ENCODE measurements around the gene VWF. TPM values are rescaled to one million over a fixed set of nuclear protein-coding genes. Genes with fewer than 3 reads are reported as not detected.
A peak's percentile ranks its signal among the peaks of the same experiment; 100 is the strongest.

The VWF gene
- total and polyA plus RNA-seq, 2 of the 4 experiments (the other 2 are of a cell fraction), result under 0.01 to 0.09 TPM

DNA sequence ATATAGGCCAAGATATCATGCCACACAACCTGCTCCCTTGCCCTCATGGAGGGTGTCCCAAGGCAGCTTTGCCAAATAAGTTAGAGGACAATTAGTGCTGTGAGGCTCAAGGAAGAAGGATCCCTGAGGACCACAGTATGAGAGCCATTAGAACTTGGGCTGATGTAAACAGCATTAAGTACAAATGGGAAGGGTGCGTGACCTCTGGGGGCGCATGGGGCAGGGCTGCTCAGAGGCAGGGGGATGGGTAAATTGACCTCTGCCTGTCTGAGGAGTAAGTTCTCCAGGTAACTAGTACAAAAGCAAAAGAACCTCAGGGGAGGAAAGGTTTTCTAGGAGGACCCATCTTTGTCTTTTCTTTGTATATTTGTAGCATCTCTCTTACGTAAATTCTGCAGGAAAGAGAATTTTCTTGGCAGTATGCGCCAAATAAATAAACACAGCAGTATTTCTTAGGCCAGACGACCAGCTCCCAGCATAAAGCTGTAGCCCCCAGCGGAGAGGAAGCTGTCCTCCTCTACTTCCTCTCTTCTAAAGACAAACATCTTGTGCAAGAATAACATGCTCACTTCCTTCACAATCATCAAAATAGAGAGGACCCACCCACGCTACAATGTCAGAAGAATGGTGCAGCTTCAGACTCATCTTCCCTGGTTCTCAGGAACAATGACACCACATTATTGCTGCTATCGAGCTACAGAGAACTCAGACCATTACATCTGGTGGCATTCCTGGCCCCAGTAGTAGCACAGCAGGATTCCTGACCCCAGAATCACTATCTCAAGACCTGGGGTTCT, 16.4 kb upstream of the VWF start:
- no peaks in the 10 kb centered on the region for H3K36me3 ChIP-seq (ENCODE audit: control insufficient read depth, insufficient read depth, low read length)
- peak overlapping the region; percentile 78 for H4K5ac ChIP-seq (ENCODE audit: low read depth, low read length)
- no peaks in the 10 kb centered on the region for H3K9me3 ChIP-seq (ENCODE audit: control insufficient read depth, insufficient read depth, low read length)
- no TSS peak for BruUV-seq (replicated peaks)
- peak overlapping the region; percentile 3; the same call in 1 of the 2 replicates for H3K4me2 ChIP-seq (ENCODE audit: low read depth, low read length)
- H3K4ac ChIP-seq (ENCODE audit: low read depth, low read length), result peak overlapping the region; percentile 70
- ChIA-PET CTCF (interaction anchor here (0.6 kb wide), 1 partner anchor 142 kb away, joined by 3 read pairs; no protein-coding TSS in a partner anchor), POLR2A (ENCODE audit: unreplicated experiment) (interaction anchor here (0.6 kb wide), 1 partner anchor 17 kb away, joined by 3 read pairs; no protein-coding TSS in a partner anchor)
- H2BK120ac ChIP-seq (ENCODE audit: low read depth, low read length), result peak overlapping the region; percentile 27
- peak overlapping the region in 1 of 2 experiments; percentile 84; a peak in 2 of 4 replicates for H4K8ac ChIP-seq (ENCODE audit: low read depth in 2 of 2, low read length in 2 of 2)
- H3K9me1 ChIP-seq (ENCODE audit: insufficient read depth, low read length), result peaks cover 7% of the 10 kb centered on the region
- H2AFZ ChIP-seq (replicated peaks; ENCODE audit: low read length, poor library complexity), result peak overlapping the region; percentile 70
- peaks cover 10% of the 10 kb centered on the region for H3K4me1 ChIP-seq (ENCODE audit: control insufficient read depth, insufficient read depth, low read length)
- no peaks in the 10 kb centered on the region for H4K20me1 ChIP-seq (ENCODE audit: insufficient read depth, low read length)
- H3K18ac ChIP-seq (ENCODE audit: low read depth, low read length), result peak overlapping the region; percentile 39
- TF ChIP-seq CEBPB (IDR thresholded peaks at IDR 0.05; ENCODE audit: low read depth, low read length), result peak; percentile 82
- TF ChIP-seq MAZ (IDR thresholded peaks at IDR 0.05; ENCODE audit: borderline replicate concordance, low read depth, low read length), result no peak
- H2AK9ac ChIP-seq (replicated peaks; ENCODE audit: low read depth, low read length, poor library complexity), result no peak overlapping the region
- no peak overlapping the region for H3K56ac ChIP-seq (ENCODE audit: extremely low read depth, insufficient read depth, low read length)
- DNase-seq (peak; percentile 70), ATAC-seq (ENCODE audit: low read depth) (peak; percentile 59)
- H2BK15ac ChIP-seq (ENCODE audit: low read depth, low read length), result peak overlapping the region; percentile 26; the same call in 1 of the 3 replicates
- dilution Hi-C loops (cut with HindIII; ENCODE audit: low sequenced_read_pairs, unreplicated experiment) (no loop called here), in situ Hi-C loops (cut with MboI; ENCODE audit: low sequenced_read_pairs) (no loop called here), intact Hi-C loops (cut with micrococcal nuclease) (no loop called here)
- H3K4me3 ChIP-seq (ENCODE audit: insufficient read depth, low read depth, low read length), result no peak overlapping the region
- no peaks in the 10 kb centered on the region for H3K79me1 ChIP-seq (ENCODE audit: low read depth in 1 of 2, low read length in 2 of 2)
- no peaks in the 10 kb centered on the region for H3K27me3 ChIP-seq (ENCODE audit: control insufficient read depth, insufficient read depth, low read length)
- H4K91ac ChIP-seq (ENCODE audit: insufficient read depth, low read depth, low read length), result no peak overlapping the region
- H2BK5ac ChIP-seq (ENCODE audit: low read depth, low read length, poor library complexity, severe bottlenecking), result no peak overlapping the region
- H2AK5ac ChIP-seq (ENCODE audit: low read depth, low read length), result peak overlapping the region; percentile 63; the same call in 1 of the 2 replicates
- H3K23ac ChIP-seq (ENCODE audit: low read depth, low read length), result peak overlapping the region; percentile 21; the same call in 1 of the 2 replicates
- peak overlapping the region; percentile 69; the same call in 1 of the 2 replicates for H2BK20ac ChIP-seq (ENCODE audit: low read depth, low read length)
- H3K27ac ChIP-seq (ENCODE audit: insufficient read depth, low read length), result peak overlapping the region; percentile 55; the same call in 1 of the 2 replicates
- H3K9ac ChIP-seq (ENCODE audit: low read depth, low read length), result no peak overlapping the region
- peak overlapping the region; percentile 40 for H3K14ac ChIP-seq (replicated peaks; ENCODE audit: low read depth, low read length)
- WGBS, 2 experiments (ENCODE audit: extremely low coverage in 2 of 2, insufficient read length in 1 of 2), result 62% methylated on average over 6 of the region's 8 CpGs; no CpG with 5 or more reads in 1 of the 2 experiments

All from IMR-90 (cell line).